Putamen (tissue), 1 donor: Measurements from ENCODE around the gene KCNK4.

Experiments
- DNase-seq: peaks from one replicate; pipeline ENCODE4 v3.0.0-alpha.2; 2016; ENCODE audit warnings: low spot score

KCNK4 gene

GRCh38 chr11:64253481-64253880 lies 37.6 kb upstream of the KCNK4 start:
- no peak for DNase-seq

- DNase-seq = no peak
Observed at GRCh38 chr11:64254326-64254725, 36.8 kb upstream of the KCNK4 start.

GRCh38 chr11:64255135-64256128 lies 35.7 kb upstream of the KCNK4 start:
- no peak for DNase-seq

- DNase-seq = no peak
Observed at GRCh38 chr11:64256300-64256699, 34.8 kb upstream of the KCNK4 start.

GRCh38 chr11:64258356-64258755 lies 32.7 kb upstream of the KCNK4 start:
- DNase-seq = no peak

- no peak for DNase-seq
Observed at GRCh38 chr11:64258946-64259532, 32.1 kb upstream of the KCNK4 start.

GRCh38 chr11:64259533-64260067 lies 31.5 kb upstream of the KCNK4 start:
- no peak for DNase-seq

- no peak for DNase-seq
Observed at GRCh38 chr11:64260147-64260708, 30.9 kb upstream of the KCNK4 start.

- no peak for DNase-seq
Observed at GRCh38 chr11:64261556-64262080, 29.5 kb upstream of the KCNK4 start.

- no peak for DNase-seq
Observed at GRCh38 chr11:64262271-64263002, 28.7 kb upstream of the KCNK4 start.

- DNase-seq = no peak
Observed at GRCh38 chr11:64263021-64263946, 27.8 kb upstream of the KCNK4 start.

GRCh38 chr11:64263947-64264317 lies 27.2 kb upstream of the KCNK4 start:
- DNase-seq = no peak

- DNase-seq = no peak
Observed at GRCh38 chr11:64264371-64264852, 26.7 kb upstream of the KCNK4 start.

GRCh38 chr11:64265176-64266160 lies 25.6 kb upstream of the KCNK4 start:
- DNase-seq = no peak

GRCh38 chr11:64266339-64266738 lies 24.8 kb upstream of the KCNK4 start:
- no peak for DNase-seq

- no peak for DNase-seq
Observed at GRCh38 chr11:64267207-64267945, 23.7 kb upstream of the KCNK4 start.

- no peak for DNase-seq
Observed at GRCh38 chr11:64268025-64268892, 22.8 kb upstream of the KCNK4 start.
